Chondrocyte (in vitro differentiated cells): Measurements from ENCODE around the gene NAMPT. TPM values are rescaled to one million over a fixed set of nuclear protein-coding genes. Genes with fewer than 3 reads are reported as not detected.
A peak's percentile ranks its signal among the peaks of the same experiment; 100 is the strongest.

Source experiments
- DNase-seq: peaks from one replicate; pipeline ENCODE4 v3.0.0; 2021; ENCODE audit warnings: mixed read lengths, low spot score
- H3K27ac Mint-ChIP-seq: one replicate; pipeline ENCODE4 v1.8.0; 2021; ENCODE audit warnings: mild to moderate bottlenecking, moderate library complexity, mixed read lengths; ENCODE audit not compliant: unreplicated experiment
- H3K27me3 Mint-ChIP-seq: 2 replicates; pipeline ENCODE4 v1.8.0; 2021; ENCODE audit warnings: low read depth, mixed read lengths
- H3K36me3 Mint-ChIP-seq: 2 replicates; pipeline ENCODE4 v1.8.0; 2021; ENCODE audit warnings: low read depth, mixed read lengths
- H3K4me1 Mint-ChIP-seq: 2 replicates; pipeline ENCODE4 v1.8.0; 2021; ENCODE audit warnings: low read depth, mild to moderate bottlenecking, mixed read lengths
- H3K4me3 Mint-ChIP-seq: one replicate; pipeline ENCODE4 v1.8.0; 2021; ENCODE audit warnings: mild to moderate bottlenecking, moderate library complexity, mixed read lengths; ENCODE audit not compliant: unreplicated experiment
- H3K9me3 Mint-ChIP-seq: 2 replicates; pipeline ENCODE4 v1.8.0; 2021; ENCODE audit warnings: low read depth, mixed read lengths
- long read RNA-seq: library from polyadenylated mRNA; stranded (forward); transcript quantifications from one replicate; pipeline ENCODE4 v2.0.0, GENCODE V29; 2021
- total RNA-seq: library from RNA; stranded (reverse); gene quantifications from 3 replicates; pipeline ENCODE4 v1.2.1, GENCODE V29; 2021
- TF ChIP-seq, protein P1 (sequence below): fragments of 200-600 bp; sonication (generic); IDR thresholded peaks from 2 replicates; pipeline ENCODE4 v1.5.0; 2021; ENCODE audit warnings: antibody characterized with exemption, mild to moderate bottlenecking, moderate library complexity

The NAMPT gene
- 24.2 to 30.4 TPM (median 27.5 TPM) in 3 replicates for total RNA-seq
- long read RNA-seq, full-length matches to known transcripts: 26 of 37 reads
- long read RNA-seq, partial matches to known transcripts: 3 of 37 reads
- long read RNA-seq, other reads (novel, unspliced or antisense): 8 of 37 reads

DNA sequence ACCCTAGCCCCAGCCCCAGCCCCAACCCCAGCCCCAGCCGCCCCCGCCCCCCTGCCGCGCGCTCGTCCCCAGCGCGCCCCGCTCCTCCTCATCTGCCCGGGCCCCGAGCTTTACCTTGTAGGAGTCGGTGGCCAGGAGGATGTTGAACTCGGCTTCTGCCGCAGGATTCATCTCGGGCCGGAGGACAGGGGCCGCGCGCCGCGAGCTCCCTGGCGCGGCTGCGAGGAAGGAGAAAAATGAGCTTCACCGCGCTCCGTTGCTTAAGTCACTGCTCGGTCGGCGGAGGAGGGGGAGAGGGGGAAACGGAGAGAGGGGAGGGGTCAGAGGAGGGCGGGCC lies at the start of gene NAMPT:
Gene NAMPT (minus strand): TSS at position 270 of the 337 bp plus-strand sequence. CDS start 99 bp downstream, at position 171.
- DNase-seq: no peak
- Mint-ChIP-seq H3K4me3 (peak within 1 kb of the TSS; percentile 92), H3K27ac (peak within 1 kb of the TSS; percentile 99), H3K4me1 (peaks cover 20% of the 10 kb centered on the region), H3K27me3 (no peaks in the 10 kb centered on the region), H3K9me3 (no peaks in the 10 kb centered on the region), H3K36me3 (no peaks in the 10 kb centered on the region)
- TF ChIP-seq, protein P1, sequence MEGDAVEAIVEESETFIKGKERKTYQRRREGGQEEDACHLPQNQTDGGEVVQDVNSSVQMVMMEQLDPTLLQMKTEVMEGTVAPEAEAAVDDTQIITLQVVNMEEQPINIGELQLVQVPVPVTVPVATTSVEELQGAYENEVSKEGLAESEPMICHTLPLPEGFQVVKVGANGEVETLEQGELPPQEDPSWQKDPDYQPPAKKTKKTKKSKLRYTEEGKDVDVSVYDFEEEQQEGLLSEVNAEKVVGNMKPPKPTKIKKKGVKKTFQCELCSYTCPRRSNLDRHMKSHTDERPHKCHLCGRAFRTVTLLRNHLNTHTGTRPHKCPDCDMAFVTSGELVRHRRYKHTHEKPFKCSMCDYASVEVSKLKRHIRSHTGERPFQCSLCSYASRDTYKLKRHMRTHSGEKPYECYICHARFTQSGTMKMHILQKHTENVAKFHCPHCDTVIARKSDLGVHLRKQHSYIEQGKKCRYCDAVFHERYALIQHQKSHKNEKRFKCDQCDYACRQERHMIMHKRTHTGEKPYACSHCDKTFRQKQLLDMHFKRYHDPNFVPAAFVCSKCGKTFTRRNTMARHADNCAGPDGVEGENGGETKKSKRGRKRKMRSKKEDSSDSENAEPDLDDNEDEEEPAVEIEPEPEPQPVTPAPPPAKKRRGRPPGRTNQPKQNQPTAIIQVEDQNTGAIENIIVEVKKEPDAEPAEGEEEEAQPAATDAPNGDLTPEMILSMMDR: no peak

DNA sequence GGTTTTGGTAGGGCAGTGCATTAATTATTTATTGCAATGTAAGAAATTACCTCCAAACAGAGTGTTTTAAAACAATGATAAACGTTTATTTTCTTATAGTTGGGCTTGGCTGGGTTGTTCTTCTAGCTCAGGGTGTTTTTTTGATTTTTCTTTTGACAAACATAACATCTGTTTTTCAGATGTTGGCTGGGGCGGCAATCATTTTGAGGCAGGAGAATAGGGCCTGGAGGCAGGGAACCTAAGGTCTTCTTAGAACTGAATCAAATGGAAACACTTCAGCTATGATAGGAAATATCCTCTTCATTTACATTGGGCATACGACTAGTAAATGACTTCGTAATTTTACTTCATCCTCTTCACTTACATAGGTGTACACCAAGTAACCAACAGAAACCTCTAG lies 47.4 kb upstream of the NAMPT start:
- peaks cover 4% of the 10 kb centered on the region for H3K27me3 Mint-ChIP-seq
- H3K4me3 Mint-ChIP-seq: no peak overlapping the region
- peaks cover 2% of the 10 kb centered on the region for H3K9me3 Mint-ChIP-seq
- no peaks in the 10 kb centered on the region for H3K36me3 Mint-ChIP-seq
- TF ChIP-seq, protein P1: no peak
- no peak for DNase-seq
- peaks cover 11% of the 10 kb centered on the region for H3K4me1 Mint-ChIP-seq
- H3K27ac Mint-ChIP-seq: no peak overlapping the region

DNA sequence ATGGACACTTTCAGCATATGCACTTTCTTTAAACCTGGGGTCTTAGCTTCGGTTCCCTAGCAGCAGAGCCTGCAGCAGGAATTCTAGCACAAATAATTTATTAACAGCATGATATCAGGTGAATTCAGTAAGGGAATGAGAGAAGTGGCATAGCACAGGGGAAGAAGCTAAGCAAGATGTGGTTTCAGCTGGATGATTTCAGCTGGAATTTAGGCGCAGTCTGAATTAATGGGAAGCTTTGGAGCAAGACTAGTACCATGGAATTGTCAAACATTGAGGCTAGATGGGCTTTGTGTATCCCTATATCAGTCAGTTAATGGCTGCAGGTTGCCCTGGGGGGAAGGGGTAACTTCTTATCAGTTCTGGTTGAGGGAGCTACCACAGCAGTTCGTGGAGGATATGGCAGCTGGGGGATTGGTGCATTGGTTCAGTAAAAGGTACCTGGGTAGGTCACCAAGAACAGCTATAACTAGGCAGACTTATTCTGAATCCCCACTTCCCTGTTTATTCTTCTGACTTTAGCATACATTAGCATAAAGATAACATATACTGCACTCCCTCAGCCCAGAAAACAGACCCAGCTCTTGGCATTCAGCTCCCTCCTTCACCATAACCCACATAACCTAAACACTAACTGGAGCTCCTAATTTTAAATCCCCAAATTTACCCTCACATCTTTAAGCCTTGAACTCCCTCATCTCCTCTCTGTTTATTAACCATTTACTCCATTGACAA lies 46.8 kb upstream of the NAMPT start:
- Mint-ChIP-seq H3K4me1 (peaks cover 15% of the 10 kb centered on the region), H3K27me3 (peaks cover 4% of the 10 kb centered on the region), H3K36me3 (no peaks in the 10 kb centered on the region), H3K9me3 (no peaks in the 10 kb centered on the region), H3K27ac (no peak overlapping the region), H3K4me3 (no peak overlapping the region)
- no peak for DNase-seq
- TF ChIP-seq, protein P1: no peak

DNA sequence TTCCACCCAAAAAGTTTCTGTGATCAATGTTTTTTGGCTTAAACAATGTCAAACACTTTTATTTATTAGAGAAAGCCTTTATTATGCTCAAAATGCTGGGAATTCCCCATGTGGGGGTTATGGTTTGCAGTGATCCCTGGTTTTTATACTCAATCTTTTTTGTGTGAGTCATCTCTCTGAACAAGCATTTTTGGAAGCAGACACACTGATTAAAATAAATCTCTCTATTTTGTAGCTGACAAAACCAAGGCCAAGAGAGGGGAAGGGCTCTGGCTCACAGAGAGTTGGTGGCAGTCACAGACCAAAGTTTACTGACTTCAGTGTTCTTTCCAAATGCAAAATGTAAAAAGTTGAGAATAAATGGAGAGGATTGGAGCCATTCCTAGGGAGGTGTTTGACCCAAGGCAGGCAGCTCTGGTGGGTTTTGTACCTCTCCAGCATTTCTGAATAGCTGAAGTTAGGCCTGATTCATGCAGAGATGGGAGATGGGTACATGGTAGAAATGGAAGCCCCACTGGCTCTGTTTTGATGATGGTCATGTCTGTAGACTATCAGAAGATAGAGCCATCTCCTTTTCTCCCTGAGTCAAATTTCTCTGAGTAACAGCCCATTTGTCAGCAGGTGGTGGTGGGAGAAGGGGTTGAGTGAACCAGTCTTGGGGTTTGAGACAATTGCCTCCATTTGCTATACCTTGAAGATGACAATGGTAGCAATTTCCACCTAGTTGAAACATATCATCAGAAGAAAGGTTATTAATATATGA lies 45.4 kb upstream of the NAMPT start:
- H3K27me3 Mint-ChIP-seq: peaks cover 2% of the 10 kb centered on the region
- H3K27ac Mint-ChIP-seq: peak overlapping the region; percentile 25
- no peak for DNase-seq
- H3K9me3 Mint-ChIP-seq: no peaks in the 10 kb centered on the region
- no peak overlapping the region for H3K4me3 Mint-ChIP-seq
- TF ChIP-seq, protein P1: no peak
- H3K36me3 Mint-ChIP-seq: no peaks in the 10 kb centered on the region
- H3K4me1 Mint-ChIP-seq: peaks cover 16% of the 10 kb centered on the region

DNA sequence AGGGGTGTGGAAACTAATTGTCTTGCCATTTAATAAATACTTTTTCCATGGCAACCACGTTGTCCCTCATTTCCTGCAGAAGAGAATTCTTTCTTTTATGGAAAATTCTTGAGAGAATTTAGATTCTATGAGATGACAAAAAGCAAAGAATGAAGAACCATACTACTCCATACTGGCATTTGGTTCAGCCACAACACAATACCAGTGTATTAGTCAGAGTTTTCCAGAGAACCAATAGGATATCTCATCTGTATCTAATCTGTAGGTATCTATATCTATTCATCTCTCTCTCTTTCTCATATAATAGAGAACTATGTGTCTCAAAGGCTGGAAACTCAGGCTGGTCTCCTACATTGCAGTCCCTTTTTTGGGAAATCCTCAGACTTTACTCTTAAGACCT lies 44.6 kb upstream of the NAMPT start:
- Mint-ChIP-seq H3K27me3 (peaks cover 2% of the 10 kb centered on the region), H3K4me1 (peaks cover 16% of the 10 kb centered on the region), H3K4me3 (no peak overlapping the region), H3K36me3 (no peaks in the 10 kb centered on the region), H3K9me3 (no peaks in the 10 kb centered on the region), H3K27ac (no peak overlapping the region)
- TF ChIP-seq, protein P1: no peak
- DNase-seq: no peak
